Endothelial cell of umbilical vein (primary cell): ENCODE results near the gene NIN. TPM values are rescaled to one million over a fixed set of nuclear protein-coding genes. Genes with fewer than 3 reads are reported as not detected.

Source experiments
- BruUV-seq: library from RNA; stranded (reverse); fragments of 400-500 nt; replicated peaks from 2 replicates; lab custom pipeline; 2021; lab: Mats Ljungman, UMichigan
- CTCF ChIA-PET: fragments of 300-600, 350-600 bp; sonication (Branson Sonifier 250); formaldehyde crosslinking; loops from one replicate; lab custom pipeline; 2021; ENCODE audit warnings: antibody characterized with exemption, inconsistent platforms; lab: Charles Lee
- POLR2A ChIA-PET: fragments of 300-600, 350-600 bp; sonication (Branson Sonifier 250); formaldehyde crosslinking; loops from one replicate; lab custom pipeline; 2021; ENCODE audit warnings: antibody characterized with exemption, inconsistent platforms; lab: Charles Lee
- DNase-seq: peaks from one replicate; pipeline ENCODE4 v3.0.0-alpha.2; 2011; ENCODE audit warnings: low read depth, low spot score
- FAIRE-seq: peaks from 2 replicates; lab custom pipeline; 2011; peaks lifted over from hg19 to GRCh38; lab: Jason Lieb, UNC
- H2AFZ ChIP-seq: 2 replicates; pipeline ENCODE4 v1.6.0; 2012; ENCODE audit warnings: low read depth, low read length, control low read depth, inconsistent platforms
- H3K27ac ChIP-seq: 2 replicates; pipeline ENCODE4 v1.5.1; 2011; ENCODE audit warnings: low read depth, mild to moderate bottlenecking, control low read depth, low read length, moderate library complexity; ENCODE audit not compliant: insufficient read depth
- H3K27me3 ChIP-seq, 2 experiments: 2 replicates each; pipeline versions ENCODE4 v1.6.0 to v1.6.1; 2011; ENCODE audit warnings: low read length in 2 of 2, mixed read lengths in 1 of 2; ENCODE audit not compliant: control insufficient read depth in 2 of 2, insufficient read depth in 2 of 2
- H3K36me3 ChIP-seq, 2 experiments: 2 replicates in 1 of 2; 3 replicates in 1 of 2; pipeline ENCODE4 v1.5.1; 2011; ENCODE audit warnings: low read length in 2 of 2, mild to moderate bottlenecking in 1 of 2, moderate library complexity in 1 of 2; ENCODE audit not compliant: control insufficient read depth in 2 of 2, insufficient read depth in 2 of 2; ENCODE audit errors: extremely low read depth in 1 of 2
- H3K4me1 ChIP-seq: 3 replicates; pipeline ENCODE4 v1.5.1; 2011; ENCODE audit warnings: mild to moderate bottlenecking, low read length; ENCODE audit not compliant: control insufficient read depth, insufficient read depth; ENCODE audit errors: extremely low read depth
- H3K4me2 ChIP-seq: 2 replicates; pipeline ENCODE4 v1.6.1; 2011; ENCODE audit warnings: low read length, control low read depth, mixed read lengths; ENCODE audit not compliant: insufficient read depth
- H3K4me3 ChIP-seq, 3 experiments: fragments of 200-600 bp in 1 of 3; sonication (generic), shearing (Covaris generic) in 1 of 3; replicated peaks in 1 of 3; 2 replicates each; pipeline ENCODE4 v1.5.1; 2011 to 2016; ENCODE audit warnings: control low read depth in 3 of 3, low read length in 3 of 3, mild to moderate bottlenecking in 2 of 3, inconsistent platforms in 1 of 3, low read depth in 1 of 3, moderate library complexity in 1 of 3; ENCODE audit not compliant: insufficient read depth in 1 of 3
- H3K79me2 ChIP-seq: 2 replicates; pipeline ENCODE4 v1.6.0; 2012; ENCODE audit warnings: low read length, inconsistent platforms; ENCODE audit not compliant: control insufficient read depth, insufficient read depth
- H3K9ac ChIP-seq: replicated peaks from 2 replicates; pipeline ENCODE3; 2011; ENCODE audit warnings: low read length, control low read depth; ENCODE audit not compliant: insufficient read depth; ENCODE audit errors: extremely low read depth
- H3K9me1 ChIP-seq: replicated peaks from 3 replicates; pipeline ENCODE4 v1.6.0; 2011; ENCODE audit warnings: mild to moderate bottlenecking, low read length; ENCODE audit not compliant: control insufficient read depth, insufficient read depth; ENCODE audit errors: extremely low read depth
- H3K9me3 ChIP-seq: replicated peaks from 2 replicates; pipeline ENCODE4 v1.5.1; 2012; ENCODE audit warnings: low read length, inconsistent platforms; ENCODE audit not compliant: control insufficient read depth, insufficient read depth
- H4K20me1 ChIP-seq: replicated peaks from 2 replicates; pipeline ENCODE3; 2011; ENCODE audit warnings: mild to moderate bottlenecking, low read length; ENCODE audit not compliant: control insufficient read depth, insufficient read depth; ENCODE audit errors: extremely low read depth
- EZH2 ChIP-seq: IDR thresholded peaks from 2 replicates; pipeline ENCODE4 v1.6.1; 2012; ENCODE audit warnings: borderline replicate concordance, low read depth, mild to moderate bottlenecking, moderate library complexity, low read length, inconsistent platforms; ENCODE audit not compliant: severe bottlenecking
- FOS ChIP-seq: IDR thresholded peaks from 2 replicates; pipeline ENCODE4 v1.6.1; 2011; ENCODE audit warnings: mild to moderate bottlenecking, low read length, moderate library complexity, borderline replicate concordance; ENCODE audit not compliant: insufficient read depth
- GATA2 ChIP-seq: IDR thresholded peaks from 2 replicates; pipeline ENCODE4 v1.7.0; 2011; ENCODE audit warnings: low read depth, mild to moderate bottlenecking, moderate library complexity, mixed read lengths, low read length; ENCODE audit not compliant: insufficient read length, insufficient read depth
- JUN ChIP-seq: IDR thresholded peaks from 2 replicates; pipeline ENCODE4 v1.6.1; 2011; ENCODE audit warnings: borderline replicate concordance, low read depth; ENCODE audit not compliant: insufficient read length, insufficient read depth
- MYC ChIP-seq: IDR thresholded peaks from one replicate; pipeline ENCODE4 v1.6.1; 2011; ENCODE audit warnings: mild to moderate bottlenecking, low read depth, low read length
- POLR2A ChIP-seq: IDR thresholded peaks from 2 replicates; pipeline ENCODE4 v1.6.1; 2012; ENCODE audit warnings: low read depth, mild to moderate bottlenecking, control low read depth, low read length
- POLR2AphosphoS5 ChIP-seq: IDR thresholded peaks from 2 replicates; pipeline ENCODE4 v1.6.1; 2012; ENCODE audit warnings: low read depth, mild to moderate bottlenecking, control low read depth, low read length, moderate library complexity; ENCODE audit not compliant: insufficient read depth
- dilution Hi-C: fragments of 300-500 bp; cut with MboI; formaldehyde crosslinking; loops from one replicate; pipeline ENCODE4 v1.15.0; 2019; ENCODE audit warnings: low sequenced_read_pairs; ENCODE audit not compliant: extremely low pct_ligation_motif_present
- intact Hi-C: fragments of 100-400 bp; cut with micrococcal nuclease; formaldehyde crosslinking; loops from one replicate; pipeline ENCODE4 v1.10.0; 2022
- polyA plus RNA-seq, 4 experiments: library from polyadenylated mRNA; depleted of rRNA in 3 of 4; stranded (reverse) in 3 of 4; unstranded in 1 of 4; fragments of >200 nt; gene quantifications; 2 replicates each; pipeline versions ENCODE4 v1.2.1 to v1.2.3, GENCODE V29; 2011 to 2012; ENCODE audit warnings: missing spikeins in 1 of 4
- total RNA-seq: library from RNA; stranded (reverse); gene quantifications from 2 replicates; pipeline ENCODE4 v1.2.3, GENCODE V29; 2021
- TF ChIP-seq, protein P1 (sequence below): IDR thresholded peaks from 2 replicates; pipeline ENCODE4 v1.6.1; 2011; ENCODE audit not compliant: insufficient read depth, insufficient read length
- TF ChIP-seq, protein P2 (sequence below), 2 donors: IDR thresholded peaks; 1 replicate in 1 of 2; 2 replicates in 1 of 2; pipeline ENCODE4 v1.5.1; 2011; ENCODE audit warnings: low read length in 2 of 2, mild to moderate bottlenecking in 2 of 2, moderate library complexity in 2 of 2, control low read depth in 1 of 2, inconsistent platforms in 1 of 2, low read depth in 1 of 2; ENCODE audit not compliant: insufficient read depth in 1 of 2; ENCODE audit errors: extremely low read depth in 1 of 2

The NIN gene
- total and polyA plus RNA-seq, 2 donors (not counting 3 experiments of a cell fraction or from before 2014, with no cell fraction given): 7.1 to 76.3 TPM

DNA sequence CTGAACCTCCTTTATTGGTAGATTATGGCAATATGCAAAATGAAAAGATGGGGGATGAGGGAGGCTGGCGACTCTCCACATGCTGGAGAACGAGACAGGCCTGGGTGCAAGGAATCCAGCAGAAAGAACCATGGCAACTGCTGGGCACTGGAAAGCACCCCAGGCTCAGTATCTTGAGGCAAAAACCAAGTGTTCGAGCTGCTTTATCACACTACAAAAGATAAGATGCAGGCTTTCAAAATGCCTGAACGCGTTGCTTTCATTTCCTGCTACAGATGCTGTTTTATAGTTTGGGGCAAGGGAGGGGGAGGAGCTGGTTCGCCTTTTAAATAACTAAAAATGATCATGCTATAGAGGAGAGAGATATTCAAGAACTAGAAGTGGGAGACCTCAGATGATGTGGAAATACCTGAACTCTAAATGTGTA is 38.9 kb downstream of the NIN start:
- Histone ChIP-seq H3K27me3 (no peaks in the 10 kb centered on the region), H3K79me2 (peaks cover 20% of the 10 kb centered on the region), H3K9me3 (no peaks in the 10 kb centered on the region), H3K9me1 (no peaks in the 10 kb centered on the region), H3K36me3 (peaks cover 5 to 6% of the 10 kb centered on the region in 2 experiments), H3K4me3 (no peak overlapping the region), H3K4me1 (peaks cover 20% of the 10 kb centered on the region), H4K20me1 (peaks cover 2% of the 10 kb centered on the region), H3K4me2 (no peak overlapping the region), H3K27ac (no peak overlapping the region), H3K9ac (no peak overlapping the region), H2AFZ (no peak overlapping the region)
- no peak for DNase-seq
- no TSS peak for BruUV-seq
- dilution Hi-C loops: no loop called here
- CTCF ChIA-PET: interaction anchor here (1.4 to 8.2 kb wide), 3 partner anchors 10 to 24 kb away, joined by 3 to 52 read pairs (median 4); no protein-coding TSS in a partner anchor
- no peak for FAIRE-seq
- POLR2A ChIA-PET: no interaction called here
- intact Hi-C loops: no loop called here
- no peak for TF ChIP-seq MYC
- TF ChIP-seq POLR2A: no peak
- no peak for TF ChIP-seq EZH2

DNA sequence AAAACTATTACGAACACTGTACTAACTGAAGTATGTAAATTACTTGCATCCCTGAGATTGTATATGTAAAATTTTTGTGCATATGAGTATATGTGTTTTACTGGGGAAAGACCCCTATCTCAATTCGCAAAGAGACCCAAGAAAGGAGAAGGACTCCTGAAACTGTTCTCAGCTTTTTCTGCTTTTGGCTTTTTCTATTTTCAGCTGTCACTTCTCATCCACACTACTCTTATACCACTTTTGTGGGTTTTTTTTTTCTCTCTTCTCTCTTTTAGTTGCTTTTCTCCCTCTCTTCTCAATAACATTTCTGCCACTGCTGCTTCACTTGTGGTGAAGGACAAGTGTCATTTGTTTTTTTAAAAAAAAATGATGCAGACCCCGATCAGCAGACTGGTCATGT is 39.8 kb downstream of the NIN start:
- BruUV-seq: no TSS peak
- Histone ChIP-seq H3K27ac (no peak overlapping the region), H2AFZ (no peak overlapping the region), H3K9me3 (no peaks in the 10 kb centered on the region), H3K4me2 (no peak overlapping the region), H3K4me3 (no peak overlapping the region), H4K20me1 (peaks cover 2% of the 10 kb centered on the region), H3K36me3 (peaks cover 5 to 6% of the 10 kb centered on the region in 2 experiments), H3K9ac (no peak overlapping the region), H3K27me3 (no peaks in the 10 kb centered on the region), H3K79me2 (peaks cover 20% of the 10 kb centered on the region), H3K4me1 (peaks cover 17% of the 10 kb centered on the region), H3K9me1 (no peaks in the 10 kb centered on the region)
- ChIA-PET CTCF (interaction anchor here (1.5 to 8.2 kb wide), 2 partner anchors 15 to 69 kb away, joined by 6 to 52 read pairs; no protein-coding TSS in a partner anchor), POLR2A (no interaction called here)
- no peak for FAIRE-seq
- TF ChIP-seq, protein P1, sequence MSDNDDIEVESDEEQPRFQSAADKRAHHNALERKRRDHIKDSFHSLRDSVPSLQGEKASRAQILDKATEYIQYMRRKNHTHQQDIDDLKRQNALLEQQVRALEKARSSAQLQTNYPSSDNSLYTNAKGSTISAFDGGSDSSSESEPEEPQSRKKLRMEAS: no peak
- TF ChIP-seq FOS: no peak
- no peak for TF ChIP-seq POLR2A
- no peak for TF ChIP-seq MYC
- TF ChIP-seq, protein P2, sequence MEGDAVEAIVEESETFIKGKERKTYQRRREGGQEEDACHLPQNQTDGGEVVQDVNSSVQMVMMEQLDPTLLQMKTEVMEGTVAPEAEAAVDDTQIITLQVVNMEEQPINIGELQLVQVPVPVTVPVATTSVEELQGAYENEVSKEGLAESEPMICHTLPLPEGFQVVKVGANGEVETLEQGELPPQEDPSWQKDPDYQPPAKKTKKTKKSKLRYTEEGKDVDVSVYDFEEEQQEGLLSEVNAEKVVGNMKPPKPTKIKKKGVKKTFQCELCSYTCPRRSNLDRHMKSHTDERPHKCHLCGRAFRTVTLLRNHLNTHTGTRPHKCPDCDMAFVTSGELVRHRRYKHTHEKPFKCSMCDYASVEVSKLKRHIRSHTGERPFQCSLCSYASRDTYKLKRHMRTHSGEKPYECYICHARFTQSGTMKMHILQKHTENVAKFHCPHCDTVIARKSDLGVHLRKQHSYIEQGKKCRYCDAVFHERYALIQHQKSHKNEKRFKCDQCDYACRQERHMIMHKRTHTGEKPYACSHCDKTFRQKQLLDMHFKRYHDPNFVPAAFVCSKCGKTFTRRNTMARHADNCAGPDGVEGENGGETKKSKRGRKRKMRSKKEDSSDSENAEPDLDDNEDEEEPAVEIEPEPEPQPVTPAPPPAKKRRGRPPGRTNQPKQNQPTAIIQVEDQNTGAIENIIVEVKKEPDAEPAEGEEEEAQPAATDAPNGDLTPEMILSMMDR (IDR thresholded peaks at IDR 0.05; ENCODE audit: extremely low read depth in 1 of 2, insufficient read depth in 1 of 2, low read depth in 1 of 2, low read length in 2 of 2): no peak
- TF ChIP-seq POLR2AphosphoS5: no peak
- TF ChIP-seq JUN: no peak
- no peak for TF ChIP-seq EZH2
- TF ChIP-seq GATA2: no peak
- intact Hi-C loops: no loop called here
- DNase-seq: no peak
- dilution Hi-C loops: no loop called here
